HG03135 (cell line): ENCODE data around the gene MGMT.

Experiments used
- ATAC-seq: cut with Tn5 transposase; IDR thresholded peaks from one replicate; pipeline ENCODE4 v1.9.1; 2021; ENCODE audit warnings: mild to moderate bottlenecking, moderate library complexity; ENCODE audit not compliant: unreplicated experiment

Gene MGMT

DNA sequence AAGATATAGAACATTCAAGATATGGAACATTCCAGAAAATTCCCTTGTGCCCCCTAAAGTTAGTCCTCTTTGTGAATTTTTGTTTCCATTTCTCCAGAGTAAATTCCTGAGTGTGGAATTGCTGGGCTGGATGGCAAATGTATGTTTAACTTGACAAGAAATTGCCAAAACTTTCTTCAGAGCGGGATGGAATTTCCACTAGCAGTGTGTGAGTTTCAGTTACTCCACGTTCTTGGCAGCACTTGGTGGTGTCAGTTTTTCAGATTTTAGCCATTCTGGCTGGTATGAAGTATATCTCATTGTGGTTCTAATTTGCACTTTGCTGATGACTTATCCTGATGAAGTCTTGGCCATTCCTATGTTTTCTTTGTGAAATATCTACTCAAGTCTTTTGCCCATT, 71.2 kb downstream of the MGMT start:
- ATAC-seq: no peak

DNA sequence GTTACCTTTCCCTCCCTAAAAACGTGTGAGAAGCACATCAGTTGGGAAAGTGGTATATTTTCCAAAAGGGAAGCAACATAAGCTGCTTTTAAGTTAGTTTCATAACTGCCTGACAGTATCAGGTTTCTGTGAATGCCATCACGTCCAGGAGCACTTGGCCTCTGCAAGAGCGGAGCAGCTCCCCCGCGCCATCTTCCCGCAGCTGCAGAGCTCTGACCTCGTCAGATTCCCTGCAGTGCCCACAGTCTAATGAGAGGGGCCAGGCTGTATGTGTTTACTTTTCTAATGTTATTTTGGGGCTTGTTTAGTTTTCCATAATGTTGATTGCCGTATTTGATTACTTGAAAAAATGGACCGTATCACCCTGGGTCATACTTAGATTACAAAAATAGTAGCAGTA, 74.2 kb downstream of the MGMT start:
- ATAC-seq: no peak

DNA sequence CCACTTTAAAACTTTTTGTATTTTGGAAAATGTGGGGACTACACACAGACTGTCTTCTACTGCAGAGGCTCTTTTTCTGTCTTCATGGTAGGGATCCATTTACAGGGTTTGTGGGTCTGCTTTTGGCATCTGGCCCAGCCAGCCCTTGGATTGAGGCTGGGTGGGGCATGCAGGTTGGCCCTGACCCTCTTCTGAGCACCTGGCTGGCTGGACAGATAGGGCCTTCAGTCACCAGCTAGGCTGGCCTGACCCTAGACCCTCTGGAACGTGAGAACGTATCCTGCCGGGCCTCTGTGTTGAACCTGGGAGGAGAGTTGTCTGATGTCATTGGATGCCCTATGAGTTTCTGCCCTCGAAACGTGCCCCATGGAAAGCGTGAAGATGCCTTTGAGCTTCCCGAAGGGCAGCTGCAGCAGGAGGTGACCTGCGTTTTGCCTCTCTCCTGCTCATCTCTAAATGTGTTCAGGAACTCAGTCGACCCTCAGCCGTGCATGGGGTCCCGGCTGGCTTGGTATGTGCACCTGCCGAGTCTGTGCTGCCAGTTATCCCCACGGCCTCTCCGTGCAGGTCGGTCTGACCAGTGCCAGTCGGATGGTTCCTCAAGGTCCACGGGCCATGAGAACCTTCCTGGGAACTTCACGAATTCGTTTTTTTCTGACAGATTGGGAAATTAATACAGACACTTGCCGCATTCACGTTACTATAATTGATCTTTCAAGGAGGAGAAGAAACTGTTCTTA, 74.9 kb downstream of the MGMT start:
- no peak for ATAC-seq

DNA sequence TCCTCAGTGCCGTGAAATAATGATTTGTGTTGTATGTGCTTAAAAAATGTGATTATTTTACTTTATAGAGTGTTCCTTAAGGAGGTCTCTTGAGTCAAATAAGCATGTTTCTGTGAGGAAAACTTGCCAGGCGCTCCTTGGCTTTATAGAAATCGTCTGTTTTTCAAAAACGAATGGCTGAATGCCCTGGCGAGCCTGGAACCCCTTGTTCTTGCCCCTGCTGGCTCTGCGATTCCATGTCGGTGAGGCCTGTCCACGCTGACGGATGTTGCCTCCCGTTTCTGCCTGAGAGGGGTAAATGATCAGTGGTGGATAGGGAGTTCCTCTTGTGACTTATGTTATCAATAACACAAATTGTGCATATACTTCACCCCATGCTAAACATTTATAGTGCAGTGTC, 75.5 kb downstream of the MGMT start:
- ATAC-seq: no peak

DNA sequence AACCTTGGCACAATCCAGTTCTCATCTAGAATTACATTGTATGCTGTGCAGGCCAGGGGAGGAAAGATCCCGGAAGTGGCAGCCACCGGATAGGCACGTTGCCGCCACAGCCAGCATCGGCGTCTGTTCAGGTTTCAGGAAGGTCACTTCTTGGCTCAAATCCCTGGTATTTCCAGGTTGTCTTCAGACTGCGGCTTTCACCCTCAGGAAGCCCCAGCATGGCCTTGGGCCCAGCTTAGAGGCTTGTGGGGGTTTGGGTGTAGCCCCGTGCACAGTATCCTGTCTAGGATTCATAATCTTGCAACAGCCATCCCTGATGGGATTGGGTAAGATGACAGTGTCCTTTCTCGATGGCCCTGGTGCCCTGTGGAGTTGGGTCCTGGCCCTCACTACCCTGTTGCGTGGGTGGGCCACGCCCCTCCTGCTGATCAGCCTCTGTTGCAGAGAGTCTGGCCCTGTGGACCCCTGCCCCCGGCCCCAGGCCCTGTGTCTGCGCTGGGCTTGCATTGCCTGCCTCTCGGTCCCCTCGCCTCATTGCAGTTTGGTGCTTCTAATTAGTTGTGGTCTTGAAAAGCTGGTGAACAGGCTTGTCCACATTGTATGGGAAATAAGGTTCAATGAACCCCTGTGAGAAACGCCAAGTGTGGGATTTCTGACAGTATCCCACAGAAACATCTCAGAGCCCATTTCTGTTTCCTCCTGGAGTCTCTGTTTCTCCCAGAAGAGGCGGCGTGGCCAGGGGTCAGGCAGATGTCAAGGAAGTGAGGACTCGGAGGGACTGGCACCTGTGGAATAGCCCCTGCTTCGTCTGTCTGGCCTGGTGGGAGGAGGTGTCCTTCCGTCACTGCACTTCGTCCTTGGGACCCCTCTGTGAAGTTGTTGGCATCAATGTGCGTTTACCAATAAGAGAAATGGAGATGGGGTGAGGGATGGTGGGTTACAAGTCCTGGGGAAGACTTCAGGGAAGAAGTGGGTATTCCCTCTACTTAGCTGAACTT, 77.5 kb downstream of the MGMT start:
- ATAC-seq: no peak

DNA sequence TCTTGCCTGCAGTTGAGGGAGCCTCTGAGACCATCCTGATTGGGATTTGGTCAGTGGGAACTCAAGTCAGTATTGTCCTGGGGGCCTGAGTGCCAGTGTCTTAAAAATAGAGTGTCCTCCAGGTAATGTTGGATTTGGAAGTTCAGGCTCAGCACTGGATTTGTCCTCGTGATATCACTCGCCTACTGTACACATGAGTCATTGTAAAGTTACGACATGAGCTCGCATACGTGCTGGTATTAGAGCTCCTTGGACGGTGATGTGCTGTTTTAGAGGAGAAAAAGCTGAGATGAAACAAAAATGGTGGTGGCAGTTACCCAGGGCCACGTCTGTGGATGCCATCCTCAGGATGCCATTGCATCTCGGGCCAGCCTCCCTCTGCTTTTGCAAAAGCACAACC, 78.2 kb downstream of the MGMT start:
- ATAC-seq: no peak

DNA sequence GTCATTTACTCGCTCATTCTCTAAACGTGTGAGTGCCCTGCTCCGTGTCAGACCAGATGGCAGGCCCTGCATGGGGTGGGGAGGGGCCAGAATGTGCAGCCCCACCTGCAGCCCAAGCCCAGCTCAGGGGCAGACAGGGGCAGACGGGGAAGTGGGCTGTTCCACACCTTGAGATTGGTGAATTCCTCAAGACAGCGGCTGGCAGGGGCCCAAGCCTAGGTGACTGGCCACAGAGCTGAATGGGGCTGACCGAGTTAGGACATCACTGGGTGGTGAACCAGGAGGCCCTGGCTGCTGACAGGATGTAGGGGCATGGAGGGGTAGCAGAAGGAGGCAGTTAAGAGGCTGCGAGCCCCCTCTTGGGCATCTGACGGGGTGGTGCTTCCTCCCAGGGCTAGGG, 79.1 kb downstream of the MGMT start:
- ATAC-seq: no peak

DNA sequence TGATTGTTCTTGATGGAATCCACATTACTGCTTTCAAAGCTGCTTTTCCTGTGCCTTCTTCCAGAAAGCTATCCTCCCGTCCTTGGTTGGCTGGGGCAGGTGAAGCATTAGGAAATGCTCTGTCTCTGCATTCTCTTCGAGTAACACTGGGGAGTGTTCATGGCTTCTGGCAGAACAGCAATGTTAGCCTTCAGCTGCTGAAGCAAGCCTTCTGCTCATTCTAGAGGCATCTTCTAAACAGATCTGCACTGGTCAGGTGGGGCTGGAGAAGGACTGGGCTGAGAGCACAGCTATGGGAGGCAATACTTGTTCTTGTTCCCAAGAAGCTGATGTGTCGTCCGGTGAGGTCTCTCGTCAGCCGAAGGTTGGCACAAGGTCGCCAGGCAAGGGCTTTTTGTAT, 80.6 kb downstream of the MGMT start:
- ATAC-seq: no peak

DNA sequence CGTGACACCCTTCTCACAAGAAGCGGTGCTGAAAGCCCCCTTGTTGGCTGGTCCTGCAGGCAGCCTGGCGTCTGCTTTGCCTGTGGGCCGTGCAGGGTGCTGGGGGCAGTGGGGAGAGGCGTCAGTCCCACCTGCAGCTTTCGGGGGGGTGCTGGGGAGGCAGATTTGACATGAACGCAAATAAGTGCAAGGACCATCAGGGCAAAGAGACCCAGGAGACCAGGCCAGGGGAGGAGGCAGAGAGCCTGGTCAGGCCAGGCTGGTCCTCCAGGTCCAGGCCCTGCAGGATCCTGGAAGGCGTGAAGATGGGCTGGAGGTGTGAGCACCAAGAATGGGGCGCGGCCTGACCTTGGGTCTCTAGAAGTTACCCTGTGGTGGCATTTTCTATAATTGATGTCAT, 81.6 kb downstream of the MGMT start:
- no peak for ATAC-seq

DNA sequence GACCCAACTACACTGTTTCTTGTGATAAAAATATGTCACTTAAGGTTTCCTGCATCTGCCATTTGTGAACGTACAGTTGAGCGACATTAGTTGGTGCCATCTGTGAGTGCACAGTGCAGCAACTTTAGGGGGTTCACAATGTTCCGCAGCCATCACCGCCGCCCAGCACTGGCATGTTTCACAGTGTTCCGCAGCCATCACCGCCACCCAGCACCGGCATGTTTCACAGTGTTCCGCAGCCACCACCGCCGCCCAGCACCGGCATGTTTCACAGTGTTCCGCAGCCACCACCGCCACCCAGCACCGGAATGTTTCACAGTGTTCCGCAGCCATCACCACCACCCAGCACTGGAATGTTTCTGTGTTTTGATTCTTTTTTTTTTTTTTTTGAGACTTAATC, 83.0 kb downstream of the MGMT start:
- ATAC-seq: no peak

DNA sequence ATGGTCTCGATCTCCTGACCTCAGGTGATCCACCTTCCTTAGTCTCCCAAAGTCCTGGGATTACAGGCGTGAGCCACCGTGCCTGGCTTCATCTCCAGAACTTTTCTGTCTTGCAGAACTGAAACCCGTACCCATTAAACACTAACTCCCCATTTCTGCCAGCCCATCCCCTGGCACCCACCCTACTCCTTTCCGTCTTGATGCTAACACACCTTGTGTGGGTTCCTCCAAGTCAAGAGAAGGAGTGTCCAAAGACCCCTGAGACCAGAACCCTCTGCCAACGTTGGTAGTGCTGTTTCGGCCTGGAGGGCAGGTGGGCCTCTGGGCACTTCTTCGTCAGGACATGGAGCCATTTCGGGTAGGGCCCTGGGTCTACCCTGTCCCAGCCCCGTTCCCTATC, 83.6 kb downstream of the MGMT start:
- ATAC-seq: no peak

DNA sequence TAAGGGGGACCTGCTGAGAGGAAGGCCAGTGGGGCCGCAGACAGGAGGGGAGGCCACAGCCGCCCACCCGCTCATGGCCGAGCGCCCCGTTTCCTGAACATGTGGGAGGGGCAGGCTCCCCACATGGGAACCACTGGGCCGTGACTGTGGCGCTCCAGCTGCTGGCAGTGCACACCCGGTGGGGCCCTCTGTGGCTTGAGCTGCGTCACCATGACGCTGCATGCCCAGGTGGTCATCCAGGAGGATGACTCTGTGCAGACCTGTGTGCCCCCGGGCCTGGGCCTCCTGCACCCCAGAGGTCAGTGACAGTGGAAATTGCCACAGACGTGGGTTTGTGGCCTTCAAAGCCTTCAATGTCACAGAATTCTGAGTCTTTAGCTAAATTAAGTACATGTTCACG, 85.1 kb downstream of the MGMT start:
- no peak for ATAC-seq

DNA sequence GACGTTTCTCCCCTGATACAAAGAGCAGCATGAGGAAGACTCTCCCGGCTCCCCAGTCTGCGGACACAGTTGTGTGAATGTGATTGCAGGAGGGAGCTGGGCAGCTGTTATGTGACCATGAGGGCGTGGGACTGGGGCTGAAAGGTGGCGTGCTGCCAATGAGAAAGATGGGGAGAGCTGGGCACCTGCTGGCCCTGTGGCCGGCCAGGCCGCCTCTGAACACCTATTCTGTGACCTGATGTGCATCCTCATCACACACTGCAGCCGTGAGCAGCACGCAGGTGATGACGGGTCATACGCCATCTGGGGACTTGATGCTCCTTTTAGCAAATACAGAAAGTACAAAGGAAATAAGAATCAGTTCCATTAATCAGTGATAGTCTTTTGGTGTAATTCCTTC, 86.9 kb downstream of the MGMT start:
- no peak for ATAC-seq

DNA sequence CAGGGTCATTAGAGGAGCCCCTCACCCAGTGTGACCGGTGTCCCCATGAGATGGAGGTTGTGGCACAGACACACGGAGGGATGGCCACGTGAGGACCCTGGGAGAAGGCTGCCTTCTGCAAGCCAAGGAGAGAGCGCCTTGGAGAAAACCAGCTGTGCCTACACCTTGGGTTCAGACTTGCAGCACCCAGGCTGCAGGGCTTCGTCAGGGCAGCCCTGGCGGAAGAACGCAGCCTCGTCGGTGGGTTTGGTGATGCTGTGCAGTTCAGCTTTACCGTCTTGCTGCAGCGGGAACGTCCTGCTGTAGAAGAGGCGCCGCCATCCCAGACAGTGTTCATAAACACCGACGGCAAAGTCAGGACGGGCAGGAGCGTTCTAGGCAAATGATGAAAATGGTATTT, 89.3 kb downstream of the MGMT start:
- ATAC-seq: no peak

DNA sequence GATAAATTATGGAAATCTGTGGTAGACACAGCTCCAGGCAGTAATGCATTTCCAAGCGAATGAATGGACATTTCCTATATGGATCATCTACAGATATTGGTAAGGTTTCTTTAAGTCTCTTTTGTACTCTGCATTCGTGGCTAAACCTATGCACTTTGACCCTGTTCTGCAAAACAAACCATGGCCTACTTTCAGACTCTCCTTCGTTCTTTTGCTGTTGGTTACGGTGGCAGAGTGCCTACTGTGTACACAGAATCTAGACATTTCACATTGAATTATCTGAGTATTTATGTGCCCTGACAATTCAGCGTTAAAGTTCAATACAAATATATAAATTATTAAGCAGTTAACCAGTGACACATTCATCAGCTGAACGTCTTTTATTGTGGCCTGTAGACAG, 93.3 kb downstream of the MGMT start:
- ATAC-seq: no peak

DNA sequence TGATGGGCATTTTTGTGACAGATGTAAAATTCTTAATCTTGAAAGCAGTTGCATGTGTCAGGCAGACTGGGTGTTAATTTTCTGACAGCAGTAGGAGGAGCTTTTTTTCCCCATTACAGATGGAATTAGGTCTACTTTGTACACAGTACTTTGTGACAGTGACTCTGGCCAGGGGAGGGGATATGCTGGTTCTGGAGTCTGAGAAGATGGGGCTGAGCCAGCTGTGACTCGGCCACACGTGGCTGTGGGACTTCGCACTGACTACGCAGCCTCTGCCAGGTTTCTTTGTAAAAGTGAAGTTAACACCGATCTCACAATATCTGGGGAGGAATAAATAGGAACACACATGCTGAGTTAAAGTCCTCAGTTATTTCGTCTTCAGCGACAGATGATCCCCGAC, 95.4 kb downstream of the MGMT start:
- no peak for ATAC-seq

DNA sequence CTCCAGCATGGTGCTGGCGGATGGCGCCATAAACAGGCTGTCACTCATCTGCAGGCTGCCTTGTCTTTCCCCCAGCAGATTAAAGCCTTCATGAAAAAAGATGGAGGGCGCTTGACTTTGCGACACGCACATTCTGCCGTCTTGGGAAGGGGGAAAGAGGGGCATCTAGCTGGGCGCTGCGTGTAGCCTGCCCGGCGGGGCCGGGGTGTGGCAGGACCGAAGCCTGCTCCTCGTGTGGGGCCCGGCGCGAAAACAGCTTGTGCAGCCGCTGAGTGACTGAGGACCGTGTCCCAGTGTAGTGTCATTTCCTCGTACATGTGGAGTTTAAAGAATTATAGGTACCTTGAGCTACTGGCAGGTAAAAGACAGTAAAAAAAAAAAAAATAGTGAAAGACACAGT, 97.9 kb downstream of the MGMT start:
- ATAC-seq: no peak

DNA sequence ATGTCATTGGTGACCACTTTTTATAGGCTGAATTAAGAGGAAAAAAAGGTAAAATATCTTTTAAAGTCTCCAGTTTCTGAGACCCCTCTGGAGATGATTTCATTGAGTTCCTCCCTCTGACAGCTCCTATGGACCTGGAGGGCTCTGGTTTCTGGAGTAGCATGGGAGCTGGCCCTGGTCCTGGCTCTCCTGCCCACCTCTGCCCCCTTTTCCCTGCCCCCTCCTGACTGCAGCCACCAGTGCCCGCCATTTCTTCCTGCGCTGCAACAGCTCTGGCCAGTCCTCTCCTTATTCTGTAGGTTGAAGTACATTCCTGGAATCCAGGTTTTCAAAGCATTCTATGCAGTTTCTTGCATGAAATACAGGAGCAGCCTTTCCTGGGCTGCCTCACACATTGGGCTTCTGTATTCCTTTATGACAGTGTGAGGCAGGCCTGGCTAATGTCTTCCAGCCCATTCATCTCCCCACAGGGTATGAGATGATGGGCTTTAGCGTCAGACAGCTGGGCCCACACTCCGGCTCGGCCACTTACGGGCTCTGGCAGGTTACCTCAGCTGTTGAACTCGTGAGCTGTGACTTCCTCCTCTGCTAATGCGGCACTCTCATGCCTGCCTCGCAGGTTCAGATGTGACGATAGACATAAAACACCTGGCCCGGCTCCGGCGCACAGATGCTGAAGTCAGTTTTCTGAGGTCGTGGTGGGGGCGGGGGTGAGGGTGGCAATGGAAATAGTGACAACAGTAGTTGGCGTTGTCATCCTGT, 101.7 kb downstream of the MGMT start:
- ATAC-seq: no peak

DNA sequence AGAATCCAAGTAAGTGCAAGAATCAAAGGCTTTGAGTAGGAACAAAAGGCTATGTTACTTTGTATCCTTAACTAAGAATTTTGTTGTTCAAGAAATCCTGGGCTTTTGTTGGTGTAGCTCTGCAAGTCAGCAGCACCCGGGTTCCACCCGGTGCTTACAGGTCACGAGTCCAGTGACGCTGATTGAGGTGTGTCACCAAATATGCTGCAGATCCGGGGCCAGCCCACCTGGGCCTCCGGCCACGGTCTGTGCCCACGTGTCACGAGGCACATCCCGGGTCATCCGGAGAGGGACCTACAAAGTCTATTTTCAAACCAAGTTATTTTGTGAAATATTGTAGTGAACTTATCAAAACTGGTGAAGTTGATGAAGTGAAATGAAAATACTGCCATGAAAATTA, 103.1 kb downstream of the MGMT start:
- ATAC-seq: no peak

DNA sequence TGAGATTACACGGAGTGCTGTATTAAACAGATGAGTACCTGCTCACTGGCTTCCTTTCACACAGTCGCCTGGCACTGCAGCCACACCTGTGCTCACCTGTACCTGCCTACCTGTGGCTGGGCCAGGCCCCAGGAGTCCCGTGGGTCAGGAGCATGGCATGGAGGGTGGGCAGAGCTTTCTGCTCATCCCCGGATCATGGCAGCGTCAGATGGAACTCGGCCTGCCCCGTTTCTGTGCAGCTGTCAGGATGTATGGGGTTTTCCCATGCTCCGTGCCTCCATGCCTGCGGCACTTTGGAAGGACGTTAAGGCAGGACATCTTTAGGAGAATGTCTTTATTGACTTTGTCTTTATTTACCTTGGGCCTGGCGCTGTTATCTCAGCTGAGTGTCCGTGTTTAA, 112.2 kb downstream of the MGMT start:
- ATAC-seq: no peak

DNA sequence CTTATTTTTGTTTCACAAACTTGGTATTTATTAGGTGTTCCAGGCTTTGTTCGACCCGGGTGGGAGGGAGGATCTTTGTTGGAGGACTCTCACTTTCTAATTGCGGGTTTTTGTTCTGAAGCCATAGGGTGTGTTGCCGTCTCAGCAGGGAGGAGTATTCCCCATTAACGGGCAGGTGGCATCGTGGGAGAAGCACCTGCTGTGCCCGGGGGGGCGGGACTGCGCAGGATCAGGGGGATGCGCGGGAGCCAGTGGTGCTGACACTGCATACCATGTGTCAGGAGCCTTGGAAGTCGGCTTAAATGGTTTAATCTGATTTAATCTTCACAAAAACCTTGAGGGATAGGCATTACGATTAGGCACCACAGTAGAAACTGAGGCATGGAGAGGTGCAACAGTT, 113.0 kb downstream of the MGMT start:
- no peak for ATAC-seq

DNA sequence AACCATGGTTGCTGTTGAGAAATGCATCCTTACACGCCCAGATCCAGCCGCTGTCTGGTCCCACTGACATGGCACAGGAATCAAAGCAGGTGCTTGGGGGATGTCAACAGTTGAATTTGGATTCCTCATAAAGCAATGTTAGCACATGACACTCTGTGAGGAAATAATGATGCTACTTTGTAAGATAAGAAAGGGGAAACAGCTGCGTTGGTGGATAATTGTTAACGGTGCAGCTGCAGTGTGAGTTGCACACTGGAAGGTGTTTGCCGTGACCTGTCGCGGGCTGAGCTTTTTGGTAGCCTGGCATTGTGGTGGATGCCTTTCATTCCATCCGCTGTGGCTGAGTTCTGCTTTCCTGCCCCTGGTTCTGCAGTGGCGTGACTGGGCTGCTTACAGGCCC, 113.9 kb downstream of the MGMT start:
- ATAC-seq: no peak
